K562 (cell line): ENCODE data around the gene CLK4. TPM values are rescaled to one million over a fixed set of nuclear protein-coding genes. Genes with fewer than 3 reads are reported as not detected.

Experiments used
- ATAC-seq: fragments of 200-7000 bp; cut with Tn5 transposase; 3 replicates; pipeline ENCODE4 v1.9.1; 2020; ENCODE audit warnings: moderate library complexity
- BruUV-seq: library from RNA; stranded (reverse); fragments of 400-500 nt; replicated peaks from 2 replicates; lab custom pipeline; 2021; lab: Mats Ljungman, UMichigan
- CTCF ChIA-PET: fragments of 300-600 bp; formaldehyde crosslinking; extraction: SDS; loops from one replicate; lab custom pipeline; 2021; ENCODE audit warnings: low intra/inter-chr PET ratio; lab: Yijun Ruan, JAX
- POLR2A ChIA-PET: fragments of 300-600, 350-650 bp; sonication (Branson Sonifier 250); formaldehyde crosslinking; extraction: SDS; loops from one replicate; lab custom pipeline; 2021; ENCODE audit warnings: antibody characterized with exemption, inconsistent platforms; lab: Yijun Ruan, JAX
- DNase-seq, 4 experiments: peaks; one replicate each; pipeline versions ENCODE4 v3.0.0 to v3.0.0-alpha.2; 2011 to 2018; ENCODE audit warnings: low spot score in 3 of 4, mixed read lengths in 3 of 4; ENCODE audit errors: extremely low read depth in 1 of 4
- FAIRE-seq: peaks from 2 replicates; lab custom pipeline; 2011; peaks lifted over from hg19 to GRCh38; lab: Jason Lieb, UNC
- H2AFZ ChIP-seq: 2 replicates; pipeline ENCODE4 v1.6.0; 2011; ENCODE audit warnings: low read depth, low read length, control low read depth, inconsistent platforms
- H3K27ac ChIP-seq: fragments of 200-600 bp; 3 replicates; pipeline ENCODE4 v1.8.0; 2011; ENCODE audit warnings: low read depth, mild to moderate bottlenecking, control low read depth, inconsistent platforms, low read length, moderate library complexity, mixed read lengths; ENCODE audit errors: extremely low read depth
- H3K27me3 ChIP-seq, 2 experiments: fragments of 300-600 bp in 1 of 2; 2 replicates in 1 of 2; 3 replicates in 1 of 2; pipeline versions ENCODE4 v1.6.0 to v1.8.0; 2011; ENCODE audit warnings: inconsistent platforms in 2 of 2, low read length in 2 of 2, mild to moderate bottlenecking in 1 of 2, mixed read lengths in 1 of 2, moderate library complexity in 1 of 2; ENCODE audit not compliant: control insufficient read depth in 2 of 2, insufficient read depth in 2 of 2
- H3K36me3 ChIP-seq: fragments of 300-600 bp; 3 replicates; pipeline ENCODE4 v1.8.0; 2011; ENCODE audit warnings: mild to moderate bottlenecking, low read length, inconsistent platforms; ENCODE audit not compliant: control insufficient read depth, insufficient read depth
- H3K4me1 ChIP-seq, 2 experiments: fragments of 200-600 bp in 1 of 2; replicated peaks in 1 of 2; 2 replicates in 1 of 2; 3 replicates in 1 of 2; pipeline versions ENCODE4 v1.5.1 to v1.8.0; 2011; ENCODE audit warnings: inconsistent platforms in 2 of 2, low read length in 2 of 2, mild to moderate bottlenecking in 1 of 2, mixed read lengths in 1 of 2, moderate library complexity in 1 of 2; ENCODE audit not compliant: control insufficient read depth in 2 of 2, insufficient read depth in 2 of 2
- H3K4me2 ChIP-seq: 2 replicates; pipeline ENCODE4 v1.6.1; 2011; ENCODE audit warnings: low read length, control low read depth, inconsistent platforms, mixed read lengths; ENCODE audit not compliant: insufficient read depth
- H3K4me3 ChIP-seq: fragments of 200-600 bp; sonication (generic), shearing (Covaris generic); 2 replicates; pipeline ENCODE4 v1.5.1; 2016; ENCODE audit warnings: control low read depth, inconsistent platforms
- H3K79me2 ChIP-seq: fragments of 200-600 bp; 3 replicates; pipeline ENCODE4 v1.8.0; 2011; ENCODE audit warnings: low read length, inconsistent platforms; ENCODE audit not compliant: control insufficient read depth, insufficient read depth
- H3K9ac ChIP-seq, 2 experiments: 2 replicates each; pipeline versions ENCODE4 v1.6.0 to v1.6.1; 2011; ENCODE audit warnings: low read depth in 2 of 2, low read length in 2 of 2, control low read depth in 1 of 2, inconsistent platforms in 1 of 2, mild to moderate bottlenecking in 1 of 2, mixed read lengths in 1 of 2; ENCODE audit not compliant: insufficient read depth in 1 of 2
- H3K9me1 ChIP-seq: one replicate; pipeline ENCODE4 v1.6.0; 2011; ENCODE audit warnings: inconsistent platforms, mild to moderate bottlenecking, low read length, moderate library complexity; ENCODE audit not compliant: control insufficient read depth, insufficient read depth
- H3K9me3 ChIP-seq: replicated peaks from 2 replicates; pipeline ENCODE4 v1.5.1; 2011; ENCODE audit warnings: low read depth, low read length, inconsistent platforms; ENCODE audit not compliant: control insufficient read depth, insufficient read depth
- H4K20me1 ChIP-seq: replicated peaks from 2 replicates; pipeline ENCODE4 v1.6.1; 2011; ENCODE audit warnings: low read length, inconsistent platforms, mixed read lengths; ENCODE audit not compliant: control insufficient read depth, insufficient read depth
- ARID1B ChIP-seq: fragments of 450-650 bp; IDR thresholded peaks from 2 replicates; pipeline ENCODE4 v1.6.1; 2016; ENCODE audit warnings: antibody characterized with exemption, mild to moderate bottlenecking, inconsistent platforms
- CHD4 ChIP-seq: fragments of 200-600 bp; sonication (generic); IDR thresholded peaks from 3 replicates; pipeline ENCODE4 v1.6.1; 2012; ENCODE audit warnings: low read depth, mild to moderate bottlenecking, mixed read lengths, low read length, inconsistent platforms; ENCODE audit not compliant: insufficient read depth, insufficient replicate concordance, poor library complexity, severe bottlenecking
- E2F5 ChIP-seq: sonication (generic); formaldehyde crosslinking; IDR thresholded peaks from 2 replicates; pipeline ENCODE4 v1.8.0; 2022; ENCODE audit warnings: mild to moderate bottlenecking, missing genetic modification reagents
- FOSL1 ChIP-seq: fragments of 200-800 bp; sonication (Bioruptor generic); conservative IDR thresholded peaks from 2 replicates; pipeline ENCODE4 v1.6.1; 2016; ENCODE audit warnings: missing genetic modification characterization, missing compliant biosample characterization
- FOXA3 ChIP-seq, 2 experiments: fragments of 450-650 bp in 1 of 2; sonication (generic) in 1 of 2; formaldehyde crosslinking; IDR thresholded peaks in 1 of 2; conservative IDR thresholded peaks in 1 of 2; 2 replicates each; pipeline versions ENCODE4 v1.4.0 to v1.8.0; 2020 to 2022; ENCODE audit warnings: mild to moderate bottlenecking in 2 of 2, missing genetic modification reagents in 1 of 2
- HES1 ChIP-seq: fragments of 450-650 bp; IDR thresholded peaks from 2 replicates; pipeline ENCODE4 v1.6.1; 2016; ENCODE audit warnings: low read depth, mild to moderate bottlenecking, moderate library complexity
- HNRNPUL1 ChIP-seq: fragments of 200-400 bp; formaldehyde crosslinking; IDR thresholded peaks from 2 replicates; pipeline ENCODE4 v1.6.1; 2017; ENCODE audit warnings: low read length
- MBD2 ChIP-seq: sonication (generic); IDR thresholded peaks from 2 replicates; pipeline ENCODE4 v1.6.1; 2016; ENCODE audit warnings: low read depth, borderline replicate concordance
- NFIC ChIP-seq: fragments of 450-650 bp; IDR thresholded peaks from 2 replicates; pipeline ENCODE4 v1.6.1; 2017; ENCODE audit warnings: mild to moderate bottlenecking, inconsistent platforms
- NFRKB ChIP-seq: fragments of 450-650 bp; IDR thresholded peaks from 2 replicates; pipeline ENCODE4 v1.6.1; 2016; ENCODE audit warnings: low read depth
- POLR2A ChIP-seq: fragments of 450-650 bp; conservative IDR thresholded peaks from 2 replicates; pipeline ENCODE4 v1.6.1; 2016
- PYGO2 ChIP-seq: fragments of 450-650 bp; IDR thresholded peaks from 2 replicates; pipeline ENCODE4 v1.6.1; 2016; ENCODE audit warnings: mild to moderate bottlenecking, missing genetic modification characterization, moderate library complexity, missing compliant biosample characterization
- RBM17 ChIP-seq: fragments of 200-400 bp; formaldehyde crosslinking; IDR thresholded peaks from 2 replicates; pipeline ENCODE4 v1.6.1; 2017; ENCODE audit warnings: low read depth, mild to moderate bottlenecking, low read length, borderline replicate concordance
- SMARCA4 ChIP-seq: fragments of 450-650 bp; IDR thresholded peaks from 2 replicates; pipeline ENCODE4 v1.6.1; 2016
- SMARCE1 ChIP-seq: fragments of 450-650 bp; IDR thresholded peaks from 2 replicates; pipeline ENCODE4 v1.7.1; 2016; ENCODE audit warnings: mild to moderate bottlenecking
- SPI1 ChIP-seq: IDR thresholded peaks from 2 replicates; pipeline ENCODE4 v1.6.1; 2011; ENCODE audit warnings: low read depth, low read length, control low read depth, borderline replicate concordance
- TAF1 ChIP-seq: IDR thresholded peaks from 2 replicates; pipeline ENCODE4 v1.6.1; 2011; ENCODE audit warnings: mild to moderate bottlenecking, low read length, moderate library complexity; ENCODE audit not compliant: insufficient read depth, control insufficient read depth, severe bottlenecking; ENCODE audit errors: extremely low read depth
- TBL1XR1 ChIP-seq, 2 experiments: IDR thresholded peaks; 2 replicates each; pipeline ENCODE4 v1.6.1; 2012; ENCODE audit warnings: improper control_type of control experiment in 2 of 2, low read length in 2 of 2, mild to moderate bottlenecking in 1 of 2
- ZNF146 ChIP-seq: IDR thresholded peaks from one replicate; pipeline ENCODE4 v1.6.1; 2018; ENCODE audit warnings: missing compliant biosample characterization; ENCODE audit not compliant: unreplicated experiment
- ZNF41 ChIP-seq: fragments of 250-450 bp; sonication (Bioruptor Pico); conservative IDR thresholded peaks from 2 replicates; pipeline ENCODE4 v1.4.0; 2020; ENCODE audit warnings: mild to moderate bottlenecking
- WGBS: fragments of 100-300 bp; shearing (Covaris generic); methylation state at CpG from one replicate; pipeline ENCODE4 v1.1.6; 2016; ENCODE audit warnings: low coverage, mixed read lengths; ENCODE audit not compliant: insufficient coverage; ENCODE audit errors: missing lambda C conversion rate; 5-methylcytosine and 5-hydroxymethylcytosine counted together
- in situ Hi-C: fragments of 300-500 bp; cut with MboI; formaldehyde crosslinking; loops from 4 replicates; pipeline ENCODE4 v1.15.0; 2018; ENCODE audit warnings: inconsistent platforms, mixed read lengths
- intact Hi-C: fragments of 100-400 bp; cut with micrococcal nuclease; formaldehyde crosslinking; loops from 2 replicates; pipeline ENCODE4 v1.14.2; 2022
- polyA plus RNA-seq, 8 experiments: library from polyadenylated mRNA; depleted of rRNA in 4 of 8; stranded (reverse) in 5 of 8; unstranded in 3 of 8; fragments of >200 nt; fragmentation: Nextera tagmentation in 2 of 8; fragmentation: Illumina TruSeq in 1 of 8; extraction: Ambion mirVana in 2 of 8; extraction: Trizol in 1 of 8; gene quantifications; 2 replicates each; pipeline versions ENCODE4 v1.2.1 to v1.2.3, GENCODE V29; 2011 to 2014; ENCODE audit warnings: inconsistent platforms in 1 of 8, missing spikeins in 1 of 8
- total RNA-seq, 7 experiments: library from RNA; depleted of rRNA in 6 of 7; stranded (reverse); fragments of >200 nt in 6 of 7; fragmentation: Illumina TruSeq in 2 of 7; extraction: Trizol in 2 of 7; gene quantifications; 2 replicates each; pipeline versions ENCODE4 v1.2.1 to v1.2.3, GENCODE V29; 2011 to 2021; ENCODE audit warnings: low replicate concordance in 1 of 7

CLK4 gene
- total and polyA plus RNA-seq, 9 of the 15 experiments (the other 6 are each of a cell fraction or from before 2014, with no cell fraction given): 10.5 to 23.1 (median 13.9) TPM

- Histone ChIP-seq H4K20me1 (no peaks in the 10 kb centered on the region), H3K79me2 (no peaks in the 10 kb centered on the region), H2AFZ (no peak overlapping the region), H3K9ac (no peak overlapping the region), H3K9me1 (no peaks in the 10 kb centered on the region), H3K4me3 (no peak overlapping the region), H3K36me3 (no peaks in the 10 kb centered on the region), H3K27ac (no peak overlapping the region), H3K9me3 (no peaks in the 10 kb centered on the region; the same call in 1 of the 2 replicates), H3K27me3 (peaks cover 14 to 56% of the 10 kb centered on the region in 2 experiments), H3K4me1 (peaks cover 4 to 5% of the 10 kb centered on the region in 2 experiments; a peak in 3 of 5 replicates), H3K4me2 (no peak overlapping the region; the same call in 1 of the 2 replicates)
- DNase-seq (no peak), FAIRE-seq (no peak), ATAC-seq (peak; percentile 47; the same call in 2 of the 3 replicates)
- ChIA-PET CTCF (no interaction called here), POLR2A (no interaction called here)
- 0% methylated on average over 7 of the region's 7 CpGs for WGBS
- no TSS peak for BruUV-seq
- intact Hi-C loops (no loop called here), in situ Hi-C loops (no loop called here)
- peak; percentile 30; the same call in 1 of the 2 replicates for TF ChIP-seq ARID1B
- peak; percentile 50; the same call in 1 of the 2 replicates for TF ChIP-seq SMARCE1
- TF ChIP-seq POLR2A: no peak
- no peak for TF ChIP-seq HNRNPUL1
- TF ChIP-seq RBM17: no peak
- peak; percentile 64; the same call in 1 of the 2 replicates for TF ChIP-seq HES1
- no peak for TF ChIP-seq E2F5
- 0 out of 2 replicates have a peak, but pooled peaks have one; percentile 26 for TF ChIP-seq SMARCA4
- TF ChIP-seq TBL1XR1 (IDR thresholded peaks at IDR 0.05; ENCODE audit: low read length in 2 of 2): peak in 1 of 2 experiments; percentile 28; a peak in 1 of 4 replicates
- TF ChIP-seq FOXA3 (CRISPR knock-in tag; conservative IDR thresholded peaks at IDR 0.05 in 1 of 2, IDR thresholded peaks at IDR 0.05 in 1 of 2): 0 out of 4 replicates have a peak, but pooled peaks of 1 of the 2 experiments have one; percentile 16
- no peak; the same call in 1 of the 2 replicates for TF ChIP-seq PYGO2 (tag)
- TF ChIP-seq SPI1: peak; percentile 85; the same call in 1 of the 2 replicates
- no peak for TF ChIP-seq NFRKB
- no peak for TF ChIP-seq MBD2
- TF ChIP-seq NFIC: no peak
- peak; percentile 20; the same call in 1 of the 2 replicates for TF ChIP-seq FOSL1
- TF ChIP-seq CHD4: no peak
- no peak for TF ChIP-seq ZNF41 (CRISPR knock-in tag)
- no peak for TF ChIP-seq TAF1
- no peak for TF ChIP-seq ZNF146
Measured at GRCh38 chr5:178668579-178668978, 41.7 kb upstream of the CLK4 start.
